Measurements from ENCODE around the gene FBXO2.
A peak's percentile ranks its signal among the peaks of the same experiment; 100 is the strongest.

Gene FBXO2

GRCh38 chr1:11682287-11682771 lies 28.1 kb upstream of the FBXO2 start:
- DNase-seq (ENCODE audit: low read depth in 2 of 2), result no peak

- peak; percentile 89 to 96 for DNase-seq (ENCODE audit: low read depth in 2 of 2)
These were observed 27.0 kb upstream of the FBXO2 start, which contains the start of gene MAD2L2 for GRCh38 chr1:11681071-11681771. Gene MAD2L2 (minus strand): TSS chr1:11681148. CDS start chr1:11680601, 547 bp downstream.

DNA sequence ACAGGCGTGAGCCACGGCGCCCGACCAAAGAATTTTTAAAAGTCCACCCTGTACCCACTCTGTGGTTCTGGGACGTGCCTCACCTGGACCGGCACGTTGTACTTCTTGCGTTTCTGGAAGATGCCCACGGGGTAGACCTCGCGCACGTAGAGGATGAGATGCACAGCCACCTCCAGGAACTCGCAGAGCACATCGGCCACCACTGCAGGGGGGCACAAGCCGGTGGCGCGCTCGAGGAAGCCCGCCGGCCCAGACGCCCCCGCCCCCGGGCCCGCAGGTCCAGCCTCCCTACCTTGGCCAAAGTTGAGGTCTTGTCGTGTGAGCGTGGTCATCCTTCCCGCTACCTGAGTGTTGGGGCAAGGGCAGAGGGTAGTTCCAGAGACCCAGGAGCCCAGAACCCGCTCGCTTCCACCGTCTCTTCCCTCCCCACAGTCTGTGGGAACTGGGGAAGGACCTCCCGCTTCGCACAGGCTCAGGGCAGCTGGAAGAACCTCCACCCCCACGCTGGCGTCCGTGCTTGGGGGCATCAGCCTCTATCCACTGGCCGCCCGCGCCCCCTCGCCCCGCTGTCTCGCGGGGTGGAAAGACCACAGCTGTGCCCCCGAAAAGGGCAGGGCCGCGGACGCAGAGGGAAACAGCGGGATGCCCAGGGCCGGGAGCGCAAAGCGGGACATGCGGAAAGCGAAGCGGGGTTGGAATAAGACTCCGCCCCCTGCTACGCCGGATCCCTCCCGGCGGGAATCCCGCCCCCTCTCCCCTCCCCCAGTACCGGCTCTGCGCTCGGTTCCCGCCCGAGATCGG lies 26.2 kb upstream of the FBXO2 start:
- no peak for DNase-seq (ENCODE audit: low read depth in 2 of 2)

DNA sequence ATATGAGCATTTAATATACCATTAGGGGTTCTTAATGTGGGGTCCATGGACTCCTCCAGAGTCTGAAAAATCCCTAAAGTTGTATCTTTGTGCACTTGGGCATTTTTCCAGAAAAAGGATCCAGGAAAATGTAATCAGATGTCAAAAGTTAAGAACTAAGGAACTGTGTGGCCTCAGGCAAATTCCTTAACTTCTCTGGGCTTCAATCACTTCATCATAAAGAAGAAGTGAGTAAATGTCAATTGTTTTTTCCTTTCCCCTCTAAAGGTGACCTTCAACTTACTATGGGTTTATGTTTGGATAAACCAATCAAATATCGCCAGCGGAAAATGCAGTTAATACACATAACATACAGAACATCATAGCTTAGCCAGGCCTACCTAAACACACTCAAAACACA lies 24.2 kb upstream of the FBXO2 start:
- DNase-seq (ENCODE audit: low read depth in 2 of 2), result no peak

DNA sequence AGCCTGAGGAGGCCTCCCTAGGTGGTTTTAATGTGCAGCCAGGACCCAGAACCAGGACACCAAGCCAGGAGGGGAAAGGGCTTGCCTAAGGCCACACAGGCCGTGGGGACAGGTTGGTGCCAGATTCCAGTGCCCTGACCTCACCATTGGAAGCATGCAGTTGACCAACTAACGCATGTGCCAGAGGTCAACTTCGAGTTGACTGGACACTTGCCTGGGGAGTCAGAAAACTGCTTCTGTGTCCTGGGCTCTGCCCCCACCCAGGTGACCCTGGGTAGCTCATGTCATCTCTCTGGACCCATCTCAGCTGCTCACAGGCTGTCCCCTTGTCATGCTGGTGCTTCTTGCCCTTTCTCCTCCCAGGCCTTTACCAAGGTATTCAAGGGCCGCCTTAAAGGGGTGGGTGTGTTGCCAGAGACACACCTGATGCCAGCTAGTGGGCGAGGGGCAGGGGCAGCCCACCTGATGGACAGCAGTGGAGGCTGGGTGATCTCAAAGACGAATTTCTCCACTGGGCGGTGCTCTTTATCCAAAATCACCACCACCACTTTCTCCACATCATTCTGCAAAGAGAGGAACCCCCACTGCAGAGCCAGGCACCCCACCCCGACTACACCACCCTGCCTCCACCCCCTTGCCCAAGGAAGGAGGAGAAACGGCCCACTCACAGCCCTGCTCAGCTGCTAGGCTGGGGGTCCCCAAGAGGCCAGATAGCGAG lies 22.3 kb upstream of the FBXO2 start:
- no peak for DNase-seq (ENCODE audit: low read depth in 2 of 2)

DNA sequence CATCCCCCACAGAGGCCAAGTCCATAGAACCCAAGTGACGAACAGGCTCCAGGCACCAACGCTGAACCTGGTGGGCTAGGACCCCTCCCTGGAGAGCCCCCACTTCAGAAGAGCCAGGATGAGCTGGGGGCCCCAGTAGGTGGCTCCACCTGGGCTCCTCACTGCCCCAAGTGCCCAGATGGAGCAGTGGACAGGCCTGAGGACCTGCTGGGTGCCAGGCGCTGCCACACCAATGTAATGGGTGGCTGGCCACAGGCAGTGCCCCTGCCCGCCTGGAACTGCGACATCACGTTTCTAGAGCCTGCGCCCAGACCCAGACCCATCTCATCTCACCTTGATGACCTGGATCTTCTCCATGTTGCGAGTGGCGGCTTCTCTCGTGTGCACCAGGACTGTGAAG lies 21.1 kb upstream of the FBXO2 start:
- DNase-seq (ENCODE audit: low read depth in 2 of 2), result no peak

DNA sequence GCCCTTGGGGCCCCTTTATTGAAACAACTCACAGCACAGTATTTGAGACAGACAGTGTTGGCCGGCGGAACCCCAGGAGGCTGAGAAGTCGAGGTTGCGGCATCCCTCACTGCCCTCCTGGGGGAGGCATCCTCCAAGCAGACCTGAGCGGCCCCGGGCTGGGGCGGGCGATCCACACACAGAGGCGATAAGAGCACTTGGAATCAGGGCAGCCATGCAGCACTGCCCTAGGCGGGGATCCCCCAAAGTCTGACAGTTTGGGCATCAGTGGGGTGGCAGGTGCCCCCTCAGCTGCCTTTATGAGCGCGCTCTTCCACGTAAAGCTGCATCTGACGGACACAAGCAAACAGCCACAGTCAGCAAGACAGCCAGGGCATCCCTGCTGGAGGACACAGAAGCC lies 20.3 kb upstream of the FBXO2 start:
- DNase-seq (ENCODE audit: low read depth in 2 of 2), result no peak

- DNase-seq (ENCODE audit: low read depth in 2 of 2), result no peak
These were observed 19.0 kb upstream of the FBXO2 start for GRCh38 chr1:11673089-11673769.

DNA sequence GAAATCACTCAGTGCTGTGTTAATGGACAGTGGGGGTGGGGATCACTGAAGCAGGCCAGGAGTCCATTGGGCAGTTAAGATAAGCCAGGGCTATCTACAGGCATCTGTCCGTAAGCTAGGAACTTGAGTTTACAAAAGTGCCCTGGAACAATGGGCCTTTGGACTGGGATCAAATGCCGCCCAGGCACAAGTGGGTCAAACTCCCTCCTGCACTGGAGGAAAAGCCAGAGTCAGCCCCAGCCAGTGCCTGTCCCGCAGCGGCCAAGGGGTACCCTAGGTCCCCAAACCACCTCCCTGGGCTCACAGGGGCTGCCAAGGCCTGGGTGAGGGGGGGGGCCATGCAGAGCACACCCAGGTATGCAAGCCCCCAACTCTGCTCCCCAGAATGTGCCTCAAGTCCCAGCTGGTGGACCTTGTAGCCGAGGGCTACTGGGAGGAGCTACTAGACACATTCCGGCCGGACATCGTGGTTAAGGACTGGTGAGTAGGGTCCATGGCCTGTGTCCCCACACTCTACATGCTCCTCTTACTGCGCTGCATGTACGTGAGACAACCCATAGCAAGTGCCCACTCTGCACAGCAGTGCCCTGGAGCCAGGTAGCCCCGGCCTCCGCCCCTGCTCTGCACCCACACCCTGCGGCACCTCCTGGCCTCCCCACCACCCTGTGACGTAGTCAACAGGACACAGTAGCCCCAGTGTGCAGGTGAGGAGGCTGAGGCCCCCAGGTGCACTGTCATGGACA lies 17.5 kb upstream of the FBXO2 start:
- DNase-seq (ENCODE audit: low read depth in 2 of 2), result no peak

- no peak for DNase-seq (ENCODE audit: low read depth in 2 of 2)
These were observed 16.9 kb upstream of the FBXO2 start for GRCh38 chr1:11671205-11671543.

DNA sequence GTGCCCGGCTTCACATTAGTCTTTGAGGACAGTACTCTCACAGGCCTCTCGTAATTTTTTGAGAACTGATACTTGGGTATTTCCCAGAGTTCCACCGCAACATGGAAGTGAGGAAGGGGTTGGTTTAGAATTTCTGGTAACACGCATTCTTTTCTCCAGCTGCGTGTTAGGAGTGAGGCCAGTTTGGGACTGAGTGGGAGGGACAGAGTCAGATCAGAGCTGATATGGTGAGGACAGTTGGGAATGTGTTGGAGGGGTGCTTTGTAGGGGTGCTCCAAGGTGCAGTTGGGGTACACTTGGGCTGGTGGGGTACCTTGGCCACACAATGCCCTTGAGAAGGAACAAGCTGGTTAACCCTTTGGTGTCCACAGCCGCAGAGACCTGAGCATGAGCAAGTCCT lies 16.5 kb upstream of the FBXO2 start:
- DNase-seq (ENCODE audit: low read depth in 2 of 2), result no peak

DNA sequence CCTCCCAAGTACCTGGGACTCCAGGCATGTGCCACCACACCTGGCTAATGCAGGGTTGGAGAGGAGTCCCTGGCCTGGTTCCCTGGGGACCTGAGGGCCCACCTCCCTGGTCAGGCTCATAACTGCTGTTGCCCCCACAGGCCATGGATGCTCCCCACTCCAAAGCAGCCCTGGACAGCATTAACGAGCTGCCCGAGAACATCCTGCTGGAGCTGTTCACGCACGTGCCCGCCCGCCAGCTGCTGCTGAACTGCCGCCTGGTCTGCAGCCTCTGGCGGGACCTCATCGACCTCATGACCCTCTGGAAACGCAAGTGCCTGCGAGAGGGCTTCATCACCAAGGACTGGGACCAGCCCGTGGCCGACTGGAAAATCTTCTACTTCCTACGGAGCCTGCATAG lies 14.3 kb upstream of the FBXO2 start:
- DNase-seq (ENCODE audit: low read depth in 2 of 2), result no peak

GRCh38 chr1:11664336-11665065 lies 10.3 kb upstream of the FBXO2 start:
- peak; percentile 50 for DNase-seq (ENCODE audit: low read depth in 2 of 2)

DNA sequence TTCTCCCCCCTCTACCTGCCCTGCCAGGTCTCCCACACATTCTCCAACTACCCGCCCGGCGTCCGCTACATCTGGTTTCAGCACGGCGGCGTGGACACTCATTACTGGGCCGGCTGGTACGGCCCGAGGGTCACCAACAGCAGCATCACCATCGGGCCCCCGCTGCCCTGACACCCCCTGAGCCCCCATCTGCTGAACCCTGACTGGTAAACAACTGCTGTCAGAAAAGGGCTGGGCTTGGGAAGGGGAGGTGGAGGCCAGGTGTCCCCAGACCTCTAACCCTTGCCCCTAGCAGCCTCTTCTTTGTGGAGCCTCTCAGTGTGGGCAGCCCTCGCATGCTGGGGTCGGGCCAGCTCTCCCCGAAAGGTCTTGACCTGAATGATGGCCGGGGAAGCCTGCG lies 6.9 kb upstream of the FBXO2 start:
- no peak for DNase-seq (ENCODE audit: low read depth in 2 of 2)

DNA sequence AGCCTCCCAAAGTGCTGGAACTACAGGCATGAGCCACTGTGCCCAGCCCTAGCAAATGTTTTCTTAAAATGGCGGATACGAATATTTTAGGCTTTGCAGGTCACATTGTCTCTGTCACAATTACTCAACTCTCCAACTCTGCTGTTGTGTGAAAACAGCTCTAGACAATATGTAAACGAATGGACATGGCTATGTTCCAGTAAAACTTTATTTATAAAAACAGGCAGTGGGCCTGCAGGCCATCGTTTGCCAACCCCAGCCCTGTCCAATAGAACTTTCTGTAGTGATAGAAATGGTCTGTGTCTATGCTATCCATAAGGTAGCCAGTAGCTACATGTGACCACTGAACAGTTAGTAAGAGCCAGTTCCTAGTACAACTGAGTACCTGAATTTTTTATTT lies 5.5 kb upstream of the FBXO2 start:
- no peak for DNase-seq (ENCODE audit: low read depth in 2 of 2)

GRCh38 chr1:11658542-11658941 lies 4.3 kb upstream of the FBXO2 start:
- no peak for DNase-seq (ENCODE audit: low read depth in 2 of 2)

GRCh38 chr1:11657654-11658053 lies 3.4 kb upstream of the FBXO2 start:
- DNase-seq (ENCODE audit: low read depth in 2 of 2), result no peak

DNA sequence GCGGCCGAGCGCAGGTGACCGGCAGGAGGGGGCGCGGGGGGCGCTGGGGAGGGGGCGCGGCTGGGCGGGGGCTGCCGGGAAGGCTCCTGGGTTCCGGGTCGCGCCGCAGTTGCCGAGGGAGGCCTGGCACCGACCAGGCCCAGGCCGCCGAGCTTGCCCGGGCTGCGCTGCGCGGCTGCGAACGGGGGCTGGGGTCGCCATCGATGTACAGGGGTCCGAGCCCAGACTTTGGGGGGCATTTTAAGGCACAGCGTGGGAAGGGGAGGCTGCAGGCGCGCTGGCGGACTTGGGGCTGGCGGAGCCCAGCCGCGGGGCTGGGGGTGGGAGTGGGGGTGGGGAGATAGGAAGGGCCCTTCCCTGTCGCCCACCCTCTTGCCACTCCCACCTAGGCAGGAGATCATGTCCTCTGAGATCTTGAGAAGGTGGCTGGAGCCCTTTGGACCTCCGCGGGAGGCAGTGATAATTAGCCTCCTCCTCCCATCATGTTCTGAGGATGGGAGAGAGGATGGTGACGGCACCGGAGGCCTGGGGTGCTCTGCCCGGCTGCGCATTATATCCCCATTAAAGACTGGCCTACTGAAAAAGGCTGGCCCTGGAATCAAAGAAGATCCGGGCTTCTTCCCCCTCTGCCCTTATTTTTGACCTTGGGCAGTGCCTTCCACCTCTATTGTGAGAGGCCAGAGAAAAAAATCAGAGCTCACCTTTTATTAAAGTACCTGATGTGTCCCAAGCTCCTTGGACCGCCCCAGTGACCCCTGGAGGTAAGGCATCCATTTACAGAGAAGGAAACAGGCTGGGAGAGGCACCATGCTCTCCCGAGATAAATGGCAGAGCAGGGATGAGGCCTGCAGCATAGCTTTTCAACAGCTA lies 945 bp upstream of the FBXO2 start:
- no peak for DNase-seq (ENCODE audit: low read depth in 2 of 2)

GRCh38 chr1:11653861-11654136 lies 430 bp downstream of the FBXO2 start:
- no peak for DNase-seq (ENCODE audit: low read depth in 2 of 2)
